K562 (cell line): Measurements from ENCODE around the gene CD55. TPM values are rescaled to one million over a fixed set of nuclear protein-coding genes. Genes with fewer than 3 reads are reported as not detected.
A peak's percentile ranks its signal among the peaks of the same experiment; 100 is the strongest.

Experiments used
- ATAC-seq: fragments of 200-7000 bp; cut with Tn5 transposase; 3 replicates; pipeline ENCODE4 v1.9.1; 2020; ENCODE audit warnings: moderate library complexity
- BruUV-seq: library from RNA; stranded (reverse); fragments of 400-500 nt; replicated peaks from 2 replicates; lab custom pipeline; 2021; lab: Mats Ljungman, UMichigan
- CTCF ChIA-PET: fragments of 300-600 bp; formaldehyde crosslinking; extraction: SDS; loops from one replicate; lab custom pipeline; 2021; ENCODE audit warnings: low intra/inter-chr PET ratio; lab: Yijun Ruan, JAX
- POLR2A ChIA-PET: fragments of 300-600, 350-650 bp; sonication (Branson Sonifier 250); formaldehyde crosslinking; extraction: SDS; loops from one replicate; lab custom pipeline; 2021; ENCODE audit warnings: antibody characterized with exemption, inconsistent platforms; lab: Yijun Ruan, JAX
- DNase-seq, 4 experiments: peaks; one replicate each; pipeline versions ENCODE4 v3.0.0 to v3.0.0-alpha.2; 2011 to 2018; ENCODE audit warnings: low spot score in 3 of 4, mixed read lengths in 3 of 4; ENCODE audit errors: extremely low read depth in 1 of 4
- FAIRE-seq: peaks from 2 replicates; lab custom pipeline; 2011; peaks lifted over from hg19 to GRCh38; lab: Jason Lieb, UNC
- H2AFZ ChIP-seq: 2 replicates; pipeline ENCODE4 v1.6.0; 2011; ENCODE audit warnings: low read depth, low read length, control low read depth, inconsistent platforms
- H3K27ac ChIP-seq: fragments of 200-600 bp; 3 replicates; pipeline ENCODE4 v1.8.0; 2011; ENCODE audit warnings: low read depth, mild to moderate bottlenecking, control low read depth, inconsistent platforms, low read length, moderate library complexity, mixed read lengths; ENCODE audit errors: extremely low read depth
- H3K27me3 ChIP-seq, 2 experiments: fragments of 300-600 bp in 1 of 2; 2 replicates in 1 of 2; 3 replicates in 1 of 2; pipeline versions ENCODE4 v1.6.0 to v1.8.0; 2011; ENCODE audit warnings: inconsistent platforms in 2 of 2, low read length in 2 of 2, mild to moderate bottlenecking in 1 of 2, mixed read lengths in 1 of 2, moderate library complexity in 1 of 2; ENCODE audit not compliant: control insufficient read depth in 2 of 2, insufficient read depth in 2 of 2
- H3K36me3 ChIP-seq: fragments of 300-600 bp; 3 replicates; pipeline ENCODE4 v1.8.0; 2011; ENCODE audit warnings: mild to moderate bottlenecking, low read length, inconsistent platforms; ENCODE audit not compliant: control insufficient read depth, insufficient read depth
- H3K4me1 ChIP-seq, 2 experiments: fragments of 200-600 bp in 1 of 2; replicated peaks in 1 of 2; 2 replicates in 1 of 2; 3 replicates in 1 of 2; pipeline versions ENCODE4 v1.5.1 to v1.8.0; 2011; ENCODE audit warnings: inconsistent platforms in 2 of 2, low read length in 2 of 2, mild to moderate bottlenecking in 1 of 2, mixed read lengths in 1 of 2, moderate library complexity in 1 of 2; ENCODE audit not compliant: control insufficient read depth in 2 of 2, insufficient read depth in 2 of 2
- H3K4me2 ChIP-seq: 2 replicates; pipeline ENCODE4 v1.6.1; 2011; ENCODE audit warnings: low read length, control low read depth, inconsistent platforms, mixed read lengths; ENCODE audit not compliant: insufficient read depth
- H3K4me3 ChIP-seq: fragments of 200-600 bp; sonication (generic), shearing (Covaris generic); 2 replicates; pipeline ENCODE4 v1.5.1; 2016; ENCODE audit warnings: control low read depth, inconsistent platforms
- H3K79me2 ChIP-seq: fragments of 200-600 bp; 3 replicates; pipeline ENCODE4 v1.8.0; 2011; ENCODE audit warnings: low read length, inconsistent platforms; ENCODE audit not compliant: control insufficient read depth, insufficient read depth
- H3K9ac ChIP-seq, 2 experiments: 2 replicates each; pipeline versions ENCODE4 v1.6.0 to v1.6.1; 2011; ENCODE audit warnings: low read depth in 2 of 2, low read length in 2 of 2, control low read depth in 1 of 2, inconsistent platforms in 1 of 2, mild to moderate bottlenecking in 1 of 2, mixed read lengths in 1 of 2; ENCODE audit not compliant: insufficient read depth in 1 of 2
- H3K9me1 ChIP-seq: one replicate; pipeline ENCODE4 v1.6.0; 2011; ENCODE audit warnings: inconsistent platforms, mild to moderate bottlenecking, low read length, moderate library complexity; ENCODE audit not compliant: control insufficient read depth, insufficient read depth
- H3K9me3 ChIP-seq: replicated peaks from 2 replicates; pipeline ENCODE4 v1.5.1; 2011; ENCODE audit warnings: low read depth, low read length, inconsistent platforms; ENCODE audit not compliant: control insufficient read depth, insufficient read depth
- H4K20me1 ChIP-seq: replicated peaks from 2 replicates; pipeline ENCODE4 v1.6.1; 2011; ENCODE audit warnings: low read length, inconsistent platforms, mixed read lengths; ENCODE audit not compliant: control insufficient read depth, insufficient read depth
- AFF1 ChIP-seq, 2 experiments: fragments of 450-650 bp; IDR thresholded peaks; 2 replicates each; pipeline ENCODE4 v1.6.1; 2018; ENCODE audit warnings: mild to moderate bottlenecking in 2 of 2, low read depth in 1 of 2; ENCODE audit not compliant: partially characterized antibody in 2 of 2
- CREB3 ChIP-seq: fragments of 450-650 bp; conservative IDR thresholded peaks from 2 replicates; pipeline ENCODE4 v1.6.1; 2016; ENCODE audit warnings: missing genetic modification characterization, low read depth, mild to moderate bottlenecking, missing compliant biosample characterization, moderate library complexity
- DDX20 ChIP-seq: fragments of 450-650 bp; IDR thresholded peaks from 2 replicates; pipeline ENCODE4 v1.6.1; 2016; ENCODE audit warnings: missing genetic modification characterization, low read depth, mild to moderate bottlenecking, missing compliant biosample characterization, moderate library complexity
- NCOA4 ChIP-seq: fragments of 450-650 bp; IDR thresholded peaks from 2 replicates; pipeline ENCODE4 v1.6.1; 2018; ENCODE audit warnings: mild to moderate bottlenecking; ENCODE audit not compliant: partially characterized antibody
- NFIX ChIP-seq: fragments of 250-450 bp; sonication (Bioruptor Pico); IDR thresholded peaks from 2 replicates; pipeline ENCODE4 v1.4.0; 2020; ENCODE audit warnings: low read depth, mild to moderate bottlenecking, moderate library complexity
- RBFOX2 ChIP-seq: fragments of 200-400 bp; formaldehyde crosslinking; IDR thresholded peaks from 2 replicates; pipeline ENCODE4 v1.6.1; 2017; ENCODE audit warnings: low read depth, mild to moderate bottlenecking, low read length, moderate library complexity
- TEAD1 ChIP-seq, 2 experiments: fragments of 450-650 bp in 1 of 2; sonication (generic) in 1 of 2; formaldehyde crosslinking; IDR thresholded peaks; 2 replicates each; pipeline versions ENCODE4 v1.4.0 to v1.8.0; 2020 to 2022; ENCODE audit warnings: mild to moderate bottlenecking in 2 of 2, missing genetic modification reagents in 1 of 2
- ZNF143 ChIP-seq: sonication (generic); formaldehyde crosslinking; IDR thresholded peaks from 2 replicates; pipeline ENCODE4 v1.9.0; 2022; ENCODE audit warnings: mild to moderate bottlenecking, missing genetic modification reagents
- ZNF280A ChIP-seq: fragments of 450-650 bp; IDR thresholded peaks from 2 replicates; pipeline ENCODE4 v1.6.1; 2018; ENCODE audit warnings: mild to moderate bottlenecking, low read depth; ENCODE audit not compliant: partially characterized antibody
- WGBS: fragments of 100-300 bp; shearing (Covaris generic); methylation state at CpG from one replicate; pipeline ENCODE4 v1.1.6; 2016; ENCODE audit warnings: low coverage, mixed read lengths; ENCODE audit not compliant: insufficient coverage; ENCODE audit errors: missing lambda C conversion rate; 5-methylcytosine and 5-hydroxymethylcytosine counted together
- in situ Hi-C: fragments of 300-500 bp; cut with MboI; formaldehyde crosslinking; loops from 4 replicates; pipeline ENCODE4 v1.15.0; 2018; ENCODE audit warnings: inconsistent platforms, mixed read lengths
- intact Hi-C: fragments of 100-400 bp; cut with micrococcal nuclease; formaldehyde crosslinking; loops from 2 replicates; pipeline ENCODE4 v1.14.2; 2022
- polyA plus RNA-seq, 8 experiments: library from polyadenylated mRNA; depleted of rRNA in 4 of 8; stranded (reverse) in 5 of 8; unstranded in 3 of 8; fragments of >200 nt; fragmentation: Nextera tagmentation in 2 of 8; fragmentation: Illumina TruSeq in 1 of 8; extraction: Ambion mirVana in 2 of 8; extraction: Trizol in 1 of 8; gene quantifications; 2 replicates each; pipeline versions ENCODE4 v1.2.1 to v1.2.3, GENCODE V29; 2011 to 2014; ENCODE audit warnings: inconsistent platforms in 1 of 8, missing spikeins in 1 of 8
- total RNA-seq, 7 experiments: library from RNA; depleted of rRNA in 6 of 7; stranded (reverse); fragments of >200 nt in 6 of 7; fragmentation: Illumina TruSeq in 2 of 7; extraction: Trizol in 2 of 7; gene quantifications; 2 replicates each; pipeline versions ENCODE4 v1.2.1 to v1.2.3, GENCODE V29; 2011 to 2021; ENCODE audit warnings: low replicate concordance in 1 of 7

CD55 gene
- total and polyA plus RNA-seq, 9 of the 15 experiments (the other 6 are each of a cell fraction or from before 2014, with no cell fraction given): 17.7 to 150 (median 97.0) TPM

- TF ChIP-seq CREB3: no peak; the same call in 1 of the 2 replicates
- TF ChIP-seq NCOA4: no peak
- TF ChIP-seq DDX20 (tag): no peak
Observed at GRCh38 chr1:207321790-207322645, 540 bp downstream of the CD55 start (continued).

GRCh38 chr1:207323425-207324225 lies 2.1 kb downstream of the CD55 start:
- peak overlapping the region; percentile 70 for H3K4me2 ChIP-seq
- no TSS peak for BruUV-seq
- ATAC-seq (no peak), FAIRE-seq (no peak), DNase-seq (no peak)
- peaks cover 41% of the 10 kb centered on the region for H3K79me2 ChIP-seq
- H3K4me3 ChIP-seq: peak overlapping the region; percentile 18
- 76% methylated on average over 5 of the region's 5 CpGs for WGBS
- H3K9ac ChIP-seq: peak overlapping the region in 1 of 2 experiments; percentile 98; a peak in 2 of 4 replicates
- ChIA-PET POLR2A (interaction anchor here (0.7 to 5.9 kb wide), 2 partner anchors 11 to 14 kb away, joined by 3 to 78 read pairs; no protein-coding TSS in a partner anchor), CTCF (no interaction called here)
- no peaks in the 10 kb centered on the region; the same call in 1 of the 2 replicates for H4K20me1 ChIP-seq
- H3K9me1 ChIP-seq: no peaks in the 10 kb centered on the region
- no peak overlapping the region for H2AFZ ChIP-seq
- H3K36me3 ChIP-seq: peaks cover 55% of the 10 kb centered on the region
- no peak overlapping the region; the same call in 2 of the 3 replicates for H3K27ac ChIP-seq
- intact Hi-C loops: loop anchor here (5.0 kb wide), 4 partner anchors 179 to 374 kb away; no protein-coding TSS in a partner anchor
- H3K4me1 ChIP-seq: peaks cover 15 to 16% of the 10 kb centered on the region in 2 experiments
- no peaks in the 10 kb centered on the region for H3K27me3 ChIP-seq
- H3K9me3 ChIP-seq: no peaks in the 10 kb centered on the region
- in situ Hi-C loops: no loop called here
- peak; percentile 71 for TF ChIP-seq RBFOX2
- 0 out of 2 replicates have a peak, but pooled peaks have one; percentile 3 for TF ChIP-seq NFIX (CRISPR knock-in tag)
- 0 out of 4 replicates have a peak, but pooled peaks of 1 of the 2 experiments have one; percentile 35 for TF ChIP-seq TEAD1 (CRISPR knock-in tag; IDR thresholded peaks at IDR 0.05)
- no peak for TF ChIP-seq AFF1 (IDR thresholded peaks at IDR 0.05; ENCODE audit: low read depth in 1 of 2, partially characterized antibody in 2 of 2)
- TF ChIP-seq ZNF280A: no peak
- TF ChIP-seq ZNF143 (CRISPR knock-in tag): no peak
